GM18951 (cell line): ENCODE data around the gene KCNAB1.

Experiments
- POLR2A ChIP-seq: IDR thresholded peaks from 4 replicates; pipeline ENCODE4 v1.6.1; 2011; ENCODE audit warnings: mild to moderate bottlenecking; ENCODE audit not compliant: insufficient read length, insufficient read depth; ENCODE audit errors: extremely low read depth
- in situ Hi-C: fragments of 300-500 bp; cut with MboI; formaldehyde crosslinking; loops from one replicate; pipeline ENCODE4 v1.12.0; 2022; ENCODE audit warnings: low sequenced_read_pairs, mixed read lengths, inconsistent platforms; ENCODE audit not compliant: unreplicated experiment

The KCNAB1 gene

DNA sequence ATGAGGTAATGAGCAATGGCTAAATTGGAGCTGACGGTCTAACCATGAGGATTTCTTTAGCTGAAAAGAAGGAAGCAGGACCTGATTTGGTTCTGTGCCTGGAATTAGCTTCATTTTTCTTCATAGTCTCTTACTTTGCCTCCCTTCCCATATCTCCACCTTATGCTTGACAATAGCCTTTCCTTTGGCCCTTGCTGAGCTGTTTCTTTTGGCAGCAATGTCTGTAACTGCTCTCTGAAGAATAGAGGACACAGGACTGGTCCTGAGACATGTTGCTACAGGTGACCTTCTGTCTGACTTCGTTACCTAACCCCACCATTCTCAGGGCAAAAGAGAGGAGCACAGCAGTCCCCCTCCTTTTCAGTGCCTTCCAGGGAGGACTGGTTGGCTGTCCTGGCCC lies 312.2 kb downstream of the KCNAB1 start:
- in situ Hi-C loops, result no loop called here
- TF ChIP-seq POLR2A, result no peak

- in situ Hi-C loops, result no loop called here
Observed at GRCh38 chr3:156433138-156433537, 312.8 kb downstream of the KCNAB1 start.

DNA sequence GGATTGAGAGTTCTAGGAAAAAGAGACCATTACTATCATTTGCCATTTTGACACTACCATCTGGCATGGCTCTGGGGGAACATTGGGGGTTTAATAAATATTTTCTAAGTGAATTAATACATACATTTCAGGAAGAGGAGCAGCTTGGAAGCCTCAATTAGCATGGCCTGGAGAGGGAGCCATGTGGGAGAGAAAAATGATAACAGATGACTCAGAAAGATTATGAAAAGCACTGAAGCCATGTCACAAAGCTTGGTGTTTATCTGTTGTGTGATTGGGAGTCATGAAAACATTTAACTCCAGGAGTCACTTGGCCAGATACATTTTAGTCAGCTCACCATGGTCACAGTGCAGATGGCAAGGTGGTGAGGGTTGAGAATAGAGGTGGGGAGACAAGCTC lies 313.5 kb downstream of the KCNAB1 start:
- TF ChIP-seq POLR2A, result no peak
- in situ Hi-C loops, result no loop called here

More at GRCh38 chr3:156433138-156433537, 312.8 kb downstream of the KCNAB1 start:
- no peak for TF ChIP-seq POLR2A

DNA sequence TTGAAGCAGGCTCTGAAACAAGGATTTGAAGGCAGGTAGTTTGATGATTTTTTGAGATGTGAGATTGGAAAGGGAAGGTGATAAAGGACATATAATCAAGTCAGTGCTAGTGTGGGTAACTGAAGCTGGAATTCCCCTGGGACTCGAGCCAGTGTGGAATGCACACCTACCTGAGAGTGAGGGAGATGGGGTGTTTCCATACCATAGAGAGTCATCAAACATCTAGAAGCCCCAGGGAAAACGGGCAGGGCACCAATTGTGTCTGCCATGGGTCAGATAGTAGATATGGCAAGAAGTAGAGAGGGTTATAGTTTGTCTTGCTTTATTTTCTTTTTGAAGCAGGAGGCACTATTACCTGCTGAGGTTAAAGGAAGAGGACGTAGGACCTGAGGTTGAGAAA lies 314.5 kb downstream of the KCNAB1 start:
- in situ Hi-C loops, result no loop called here
- no peak for TF ChIP-seq POLR2A

DNA sequence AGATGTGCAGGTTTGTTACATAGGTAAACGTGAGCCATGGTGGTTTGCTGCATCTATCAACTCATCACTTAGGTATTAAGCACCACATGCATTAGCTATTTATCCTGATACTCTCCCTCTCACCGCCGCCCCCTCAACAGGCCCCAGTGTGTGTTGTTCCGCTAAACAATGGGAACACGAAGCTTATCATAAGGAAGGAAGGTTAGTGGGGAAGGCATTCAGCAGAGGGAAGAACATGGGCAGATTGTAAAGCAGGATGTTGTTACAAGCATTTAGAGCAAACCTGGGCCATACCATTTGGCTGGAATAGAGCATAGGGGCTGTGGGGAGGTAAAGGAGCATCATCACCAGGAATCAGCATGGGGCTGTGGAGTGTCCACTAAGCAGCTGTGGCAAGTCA lies 322.7 kb downstream of the KCNAB1 start:
- TF ChIP-seq POLR2A, result no peak
- in situ Hi-C loops, result no loop called here

DNA sequence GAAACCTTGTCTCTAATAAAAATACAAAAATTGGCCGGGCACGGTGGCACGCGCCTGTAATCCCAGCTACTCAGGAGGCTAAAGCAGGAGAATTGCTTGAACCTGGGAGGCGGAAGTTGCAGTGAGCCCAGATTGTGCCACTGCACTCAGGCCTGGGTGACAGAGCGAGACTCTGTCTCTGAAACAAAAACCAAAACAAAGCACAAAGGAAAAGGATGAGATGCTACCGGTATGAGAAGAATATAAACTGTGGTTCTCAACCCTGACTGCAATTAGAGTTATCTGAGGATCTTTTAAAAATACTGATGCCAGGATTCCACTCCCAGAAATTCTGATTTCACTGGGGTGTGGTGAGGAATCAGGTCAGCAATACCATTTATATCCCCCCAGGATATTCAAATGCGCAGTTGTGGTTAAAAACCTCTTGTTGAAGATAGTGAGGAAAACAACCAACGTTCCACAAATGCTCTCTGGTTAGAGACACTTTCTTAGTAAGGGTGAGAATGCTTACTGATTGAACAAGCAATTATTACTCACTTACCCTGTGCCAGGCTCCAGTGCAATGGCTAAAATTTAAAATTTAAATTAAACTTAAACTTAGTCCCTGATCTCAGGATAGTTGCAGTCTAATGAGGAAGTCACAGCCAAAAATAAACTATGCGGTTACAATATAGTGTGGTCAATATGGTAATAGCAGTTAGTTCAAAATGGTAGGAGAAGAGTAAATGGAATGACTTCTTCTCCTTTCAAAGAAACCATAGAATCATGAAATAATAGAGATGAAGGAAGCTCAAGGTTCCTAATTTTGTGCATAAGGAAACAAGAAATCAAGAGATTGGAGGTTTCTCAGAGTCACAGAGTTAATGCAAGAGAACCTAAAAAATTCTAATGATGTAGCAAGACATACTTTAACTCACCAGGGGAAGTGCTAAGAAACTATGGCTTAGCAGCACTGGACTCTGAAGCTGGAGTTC lies 325.0 kb downstream of the KCNAB1 start:
- in situ Hi-C loops, result no loop called here
- no peak for TF ChIP-seq POLR2A

DNA sequence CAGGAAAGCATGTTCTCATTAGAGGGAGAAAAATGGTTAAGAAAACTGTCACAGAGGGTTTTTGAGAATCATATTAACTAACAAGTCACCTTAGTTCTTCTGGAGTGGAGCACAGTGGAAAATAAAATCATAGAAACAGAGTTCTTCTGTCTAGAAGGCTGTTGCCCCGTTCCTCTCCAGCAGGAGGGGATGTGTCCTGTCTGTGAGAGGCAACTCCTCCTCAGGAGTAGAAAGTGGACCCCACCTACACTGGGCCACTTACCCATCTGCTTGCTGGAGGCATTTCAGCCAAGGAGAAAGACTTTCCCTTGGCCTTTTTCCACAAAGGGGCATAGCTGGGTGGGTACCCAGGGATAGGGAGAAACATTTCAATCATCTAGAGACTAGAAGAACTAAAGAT lies 327.9 kb downstream of the KCNAB1 start:
- TF ChIP-seq POLR2A, result no peak
- in situ Hi-C loops, result no loop called here

DNA sequence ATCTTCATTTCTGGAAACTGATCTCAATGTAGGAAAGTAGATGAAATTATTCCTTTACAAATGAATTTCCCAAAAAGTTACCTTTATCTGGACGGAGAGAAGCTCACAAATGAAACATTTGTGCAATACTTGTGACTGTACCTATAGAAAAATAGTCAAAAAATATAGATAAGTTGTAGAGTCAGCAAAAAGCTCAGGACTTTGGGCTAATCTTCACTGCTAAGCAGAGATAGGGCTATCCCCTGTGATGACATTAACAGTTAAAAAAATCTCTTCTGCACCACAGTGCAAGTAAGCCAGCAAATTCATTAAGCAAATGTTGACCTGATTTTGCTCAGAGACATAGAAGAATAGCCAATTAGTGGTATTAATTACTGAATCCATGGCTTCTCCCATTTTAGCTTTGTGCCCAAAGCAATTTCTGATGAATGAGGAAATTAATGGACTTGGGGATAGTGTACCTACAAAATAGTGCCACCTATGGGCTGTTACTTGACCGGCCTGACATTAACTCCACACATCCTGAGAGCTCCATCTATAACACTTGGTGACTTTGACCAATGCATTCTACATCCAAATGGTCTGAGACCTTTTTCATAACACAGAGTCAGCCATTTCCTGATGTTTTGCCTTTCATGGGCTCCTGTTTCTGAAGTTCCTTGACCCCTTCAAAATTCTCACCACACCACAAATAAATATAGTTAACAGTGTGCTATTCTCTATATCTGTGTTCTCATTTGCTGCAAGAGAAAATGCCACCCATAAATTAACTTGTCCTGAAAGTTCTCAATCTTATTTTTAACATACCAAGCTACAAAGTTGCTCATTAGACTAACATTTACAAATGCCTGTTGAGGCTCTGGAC lies 329.6 kb downstream of the KCNAB1 start:
- in situ Hi-C loops, result loop anchor here (10.0 kb wide), 1 partner anchor 55 kb away; no protein-coding TSS in a partner anchor
- TF ChIP-seq POLR2A, result no peak

DNA sequence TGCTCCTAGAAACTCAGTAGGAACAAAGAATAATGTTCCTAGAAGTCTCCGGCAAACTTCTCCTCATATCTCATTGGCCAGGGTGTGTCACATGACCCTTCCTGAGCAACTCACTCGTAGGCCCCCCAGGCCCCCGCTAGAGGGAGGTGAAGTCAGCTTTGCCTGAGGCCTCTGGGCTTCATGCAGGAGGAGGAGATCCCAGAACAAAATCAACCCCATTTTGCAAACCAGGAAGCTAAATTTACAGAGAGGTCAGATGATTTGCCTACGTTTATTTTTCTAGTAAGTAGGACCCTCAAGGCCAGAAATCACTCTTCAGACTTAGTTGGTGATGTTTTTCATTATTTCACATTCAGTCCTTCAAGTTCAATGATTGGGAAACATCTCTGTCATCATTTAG lies 335.5 kb downstream of the KCNAB1 start:
- in situ Hi-C loops, result loop anchor here (10.0 kb wide), 1 partner anchor 49 kb away; no protein-coding TSS in a partner anchor
- TF ChIP-seq POLR2A, result no peak

DNA sequence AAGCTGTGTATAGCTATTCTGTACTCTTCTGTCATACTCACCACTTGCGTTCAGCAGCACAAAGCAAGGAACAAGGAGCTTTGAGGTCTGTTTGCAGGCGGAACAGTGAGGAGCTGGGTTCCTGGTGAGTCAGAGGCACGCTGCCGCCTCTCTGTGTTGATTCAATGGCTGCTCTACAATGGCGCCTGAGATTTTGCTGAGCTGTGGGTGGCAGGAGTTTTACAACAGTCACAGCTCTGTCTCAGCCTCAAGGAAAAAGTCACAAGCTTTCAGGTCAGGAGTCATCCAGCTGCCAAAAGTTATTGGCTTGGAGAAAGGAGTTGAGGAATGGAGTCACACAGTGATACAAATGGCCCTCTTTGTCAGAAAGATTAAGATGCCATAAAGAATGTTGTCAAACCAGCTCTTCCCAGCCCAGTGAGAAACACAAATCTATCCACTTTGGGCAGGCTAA lies 336.4 kb downstream of the KCNAB1 start:
- no peak for TF ChIP-seq POLR2A
- in situ Hi-C loops, result loop anchor here (10.0 kb wide), 1 partner anchor 48 kb away; no protein-coding TSS in a partner anchor

DNA sequence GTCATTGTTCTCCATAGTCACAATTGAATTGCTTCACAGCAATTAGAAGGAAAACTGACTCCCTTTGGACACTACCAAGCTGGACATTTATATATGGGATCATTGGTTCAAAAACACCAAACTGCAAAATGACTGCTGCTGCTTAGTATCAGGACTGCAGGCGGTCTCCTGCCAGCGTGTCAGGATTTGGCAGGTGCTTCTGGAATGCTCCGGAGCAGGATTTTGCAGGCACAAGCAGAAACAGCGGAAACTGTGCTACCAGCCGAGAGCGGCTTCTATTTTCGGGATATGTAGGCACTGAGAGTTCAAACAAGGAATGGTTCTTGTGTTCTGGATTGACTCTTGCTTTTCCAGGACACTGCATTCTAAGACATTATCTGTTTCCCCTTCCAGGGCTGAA lies 339.1 kb downstream of the KCNAB1 start:
- in situ Hi-C loops, result loop anchor here (10.0 kb wide), 1 partner anchor 45 kb away; no protein-coding TSS in a partner anchor
- TF ChIP-seq POLR2A, result no peak

- in situ Hi-C loops, result no loop called here
- no peak for TF ChIP-seq POLR2A
Observed at GRCh38 chr3:156460206-156460611, 339.8 kb downstream of the KCNAB1 start.

DNA sequence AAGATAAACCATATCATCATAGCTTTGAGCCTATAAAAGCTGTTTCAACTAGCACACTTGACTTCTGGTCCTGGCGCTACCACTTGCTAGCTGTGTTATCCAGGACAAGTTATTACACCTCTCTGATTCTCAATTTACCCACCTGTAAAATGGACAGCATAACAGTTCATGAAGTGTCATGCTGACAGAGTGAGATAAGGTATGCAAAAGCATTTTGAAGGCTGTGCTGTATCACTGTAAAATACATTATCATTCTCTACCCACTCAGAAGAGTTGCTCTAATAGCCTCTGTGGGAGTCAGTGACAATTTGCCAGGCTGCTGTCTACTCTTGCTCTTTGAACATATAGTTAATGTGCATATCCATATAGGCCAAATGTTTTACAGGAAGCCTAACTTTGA lies 341.5 kb downstream of the KCNAB1 start:
- in situ Hi-C loops, result no loop called here

DNA sequence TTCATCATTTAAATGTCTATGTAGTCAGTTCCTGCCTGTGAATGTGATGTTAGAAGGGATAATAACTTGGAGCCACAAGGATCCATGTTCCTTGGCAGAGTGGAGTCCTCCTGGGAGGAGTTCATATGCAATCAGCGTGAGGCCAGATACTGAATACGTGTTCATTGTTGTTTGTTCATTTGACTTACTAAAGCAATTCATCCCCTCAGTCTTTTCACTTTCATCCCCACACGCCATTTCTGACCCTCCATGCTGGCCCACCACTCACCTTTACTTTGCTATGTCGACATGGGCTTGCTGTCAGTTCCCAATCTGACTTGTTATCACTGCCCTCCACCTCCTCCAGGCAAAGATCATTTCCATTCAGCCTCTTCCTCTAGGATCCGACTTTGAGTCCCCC lies 342.7 kb downstream of the KCNAB1 start:
- TF ChIP-seq POLR2A, result no peak
- in situ Hi-C loops, result no loop called here

More for the DNA sequence above, 341.5 kb downstream of the KCNAB1 start:
- TF ChIP-seq POLR2A, result no peak

DNA sequence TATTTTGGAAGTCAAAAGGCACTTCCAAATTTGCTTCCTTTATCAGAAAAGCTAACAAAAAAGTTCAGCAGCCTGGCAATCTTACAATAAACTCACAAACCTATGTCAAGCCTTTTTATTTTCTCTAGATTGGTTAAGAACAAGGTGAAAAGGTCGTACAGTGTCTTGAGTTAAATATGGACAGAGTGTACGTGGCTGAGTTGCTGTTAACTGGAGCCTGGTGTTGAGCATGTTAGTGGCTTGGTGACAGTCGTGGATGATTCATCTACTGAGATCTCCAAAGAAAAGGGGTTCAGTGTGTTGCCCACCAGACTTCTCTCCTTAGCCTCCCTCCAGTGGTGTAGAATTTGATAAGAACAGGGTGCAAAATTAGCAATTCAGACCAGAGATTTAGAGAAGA lies 344.8 kb downstream of the KCNAB1 start:
- no peak for TF ChIP-seq POLR2A
- in situ Hi-C loops, result no loop called here
